Right lobe of liver (tissue), 6 donors: Measurements from ENCODE around the gene CCDC60. TPM values are rescaled to one million over a fixed set of nuclear protein-coding genes. Genes with fewer than 3 reads are reported as not detected.

Source experiments
- ATAC-seq, 4 donors: fragments of 200-7000 bp; cut with Tn5 transposase; one replicate each; pipeline ENCODE4 v1.9.1; 2020; ENCODE audit warnings: mild to moderate bottlenecking in 4 of 4, moderate library complexity in 4 of 4
- DNase-seq, 3 donors: peaks; one replicate each; pipeline ENCODE4 v3.0.0-alpha.2; 2020
- H3K27ac ChIP-seq, 3 donors: fragments of 200-600 bp; one replicate each; pipeline ENCODE4 v1.8.0; 2022
- H3K27me3 ChIP-seq, 2 donors: fragments of 200-600 bp; one replicate each; pipeline ENCODE4 v1.8.0; 2022
- H3K36me3 ChIP-seq, 4 donors: fragments of 200-600 bp; sonication (generic) in 1 of 4; one replicate each; pipeline versions ENCODE4 v1.5.1 to v1.8.0; 2017 to 2022; ENCODE audit warnings: control low read depth in 1 of 4
- H3K4me1 ChIP-seq, 4 donors: fragments of 200-600 bp; sonication (generic) in 1 of 4; one replicate each; pipeline versions ENCODE4 v1.5.1 to v1.8.0; 2017 to 2022; ENCODE audit warnings: control low read depth in 1 of 4
- H3K4me3 ChIP-seq, 3 donors: fragments of 200-600 bp; one replicate each; pipeline ENCODE4 v1.8.0; 2022
- H3K9me3 ChIP-seq, 4 donors: fragments of 200-600 bp; sonication (generic) in 1 of 4; one replicate each; pipeline versions ENCODE4 v1.5.1 to v1.8.0; 2017 to 2022; ENCODE audit warnings: control low read depth in 1 of 4
- CTCF ChIP-seq, 4 donors: fragments of 200-600 bp in 3 of 4; fragments of 450-650 bp in 1 of 4; IDR thresholded peaks; one replicate each; pipeline versions ENCODE4 v1.5.1 to v1.8.0; 2016 to 2022; ENCODE audit warnings: antibody characterized with exemption in 4 of 4, mild to moderate bottlenecking in 2 of 4
- POLR2A ChIP-seq: fragments of 450-650 bp; IDR thresholded peaks from one replicate; pipeline ENCODE4 v1.6.1; 2017; ENCODE audit warnings: antibody characterized with exemption, mild to moderate bottlenecking
- WGBS: methylation state at CpG from one replicate; pipeline ENCODE4 v1.1.6; 2018; ENCODE audit warnings: low coverage, low lambda C conversion rate; ENCODE audit not compliant: insufficient coverage; ENCODE audit errors: missing lambda C conversion rate; 5-methylcytosine and 5-hydroxymethylcytosine counted together
- intact Hi-C, 2 donors: fragments of 100-400 bp; cut with DNase I; formaldehyde crosslinking; loops; one replicate each; pipeline versions ENCODE4 v1.11.2 to v1.14.1; 2022
- total RNA-seq, 6 experiments: library from RNA; depleted of rRNA in 2 of 6; stranded (reverse); fragments of >200 nt in 2 of 6; fragmentation: NEBNext Ultra II Directional in 3 of 6; extraction: Animal tissue kit (Norgen Biotek cat#: 25700) in 3 of 6; gene quantifications; one replicate each; pipeline versions ENCODE4 v1.1.0 to v1.2.4, GENCODE V29; 2016 to 2023
- donor health status: DM: no; HTN: yes; CAD: no.
- donor health status: DM: no; HTN: no; CAD: no.
- donor health status: DM: no; HTN: no; CAD: no.
- donor health status: DM: no; HTN: yes; CAD: no.
- donor health status: DM: no; HTN: yes; CAD: no.

CCDC60 gene
- total RNA-seq, 6 experiments from 2014 or later = not detected

DNA sequence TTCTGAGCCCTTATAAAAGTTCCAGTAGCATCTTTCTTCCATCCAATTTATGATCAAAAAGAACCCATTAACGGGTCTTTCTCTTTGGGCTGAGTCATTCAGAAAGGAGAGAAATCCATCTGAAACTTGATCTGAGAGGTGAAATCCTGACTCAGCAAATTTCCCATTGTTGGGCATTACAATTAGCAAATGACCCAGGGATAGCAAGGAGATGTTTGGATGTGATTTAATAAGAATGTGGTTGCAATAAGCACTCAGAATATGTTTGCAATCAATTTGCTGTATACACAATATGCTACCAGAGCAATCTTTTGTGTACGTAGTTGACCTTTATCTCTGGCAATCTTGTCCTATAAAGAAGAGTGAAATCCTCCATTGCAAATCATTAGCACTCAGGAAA is 122.7 kb downstream of the CCDC60 start:
- H3K4me3 ChIP-seq = no peak overlapping the region
- 32% methylated on average over 2 of the region's 2 CpGs for WGBS
- intact Hi-C loops = no loop called here

GRCh38 chr12:119459481-119459880 is 125.0 kb downstream of the CCDC60 start:
- ATAC-seq (no peak), DNase-seq (no peak)
- Histone ChIP-seq H3K36me3 (no peaks in the 10 kb centered on the region), H3K4me3 (no peak overlapping the region), H3K27ac (no peak overlapping the region), H3K4me1 (no peaks in the 10 kb centered on the region), H3K27me3 (no peaks in the 10 kb centered on the region), H3K9me3 (no peaks in the 10 kb centered on the region)
- TF ChIP-seq CTCF (IDR thresholded peaks at IDR 0.05) = no peak
- no peak for TF ChIP-seq POLR2A
- intact Hi-C loops = no loop called here

More for the DNA sequence above, 122.7 kb downstream of the CCDC60 start:
- H3K27me3 ChIP-seq = no peaks in the 10 kb centered on the region
- ATAC-seq (no peak), DNase-seq (no peak)
- H3K27ac ChIP-seq = no peak overlapping the region
- H3K4me1 ChIP-seq = no peaks in the 10 kb centered on the region
- H3K9me3 ChIP-seq = no peaks in the 10 kb centered on the region
- no peaks in the 10 kb centered on the region for H3K36me3 ChIP-seq
- TF ChIP-seq POLR2A (no peak), CTCF (IDR thresholded peaks at IDR 0.05) (no peak)

DNA sequence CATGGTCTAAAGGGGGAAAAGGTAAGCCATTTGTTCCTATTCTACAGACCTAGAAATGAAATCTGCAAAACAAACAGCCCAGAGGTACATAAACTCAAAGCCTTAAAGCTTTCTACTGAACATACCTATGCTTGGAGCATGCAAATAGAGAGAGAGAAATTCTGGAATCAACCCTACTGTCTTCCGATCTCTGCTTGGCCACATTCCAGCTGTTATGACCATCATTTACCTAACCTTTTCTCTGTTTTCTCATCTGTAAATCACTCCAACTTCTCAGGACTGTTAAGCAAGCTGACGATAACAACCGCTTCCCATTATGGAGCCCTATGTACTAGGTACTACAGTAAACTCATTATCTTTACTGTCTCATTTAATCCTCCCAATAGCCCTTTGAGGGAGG is 126.3 kb downstream of the CCDC60 start:
- no peaks in the 10 kb centered on the region for H3K27me3 ChIP-seq
- H3K4me1 ChIP-seq = no peaks in the 10 kb centered on the region
- H3K9me3 ChIP-seq = no peaks in the 10 kb centered on the region
- intact Hi-C loops = no loop called here
- H3K36me3 ChIP-seq = no peaks in the 10 kb centered on the region
- H3K4me3 ChIP-seq = no peak overlapping the region
- no peak for ATAC-seq
- WGBS = 85% methylated on average over 3 of the region's 3 CpGs
- no peak overlapping the region for H3K27ac ChIP-seq
- TF ChIP-seq CTCF (IDR thresholded peaks at IDR 0.05) (no peak), POLR2A (no peak)
- no peak for DNase-seq

DNA sequence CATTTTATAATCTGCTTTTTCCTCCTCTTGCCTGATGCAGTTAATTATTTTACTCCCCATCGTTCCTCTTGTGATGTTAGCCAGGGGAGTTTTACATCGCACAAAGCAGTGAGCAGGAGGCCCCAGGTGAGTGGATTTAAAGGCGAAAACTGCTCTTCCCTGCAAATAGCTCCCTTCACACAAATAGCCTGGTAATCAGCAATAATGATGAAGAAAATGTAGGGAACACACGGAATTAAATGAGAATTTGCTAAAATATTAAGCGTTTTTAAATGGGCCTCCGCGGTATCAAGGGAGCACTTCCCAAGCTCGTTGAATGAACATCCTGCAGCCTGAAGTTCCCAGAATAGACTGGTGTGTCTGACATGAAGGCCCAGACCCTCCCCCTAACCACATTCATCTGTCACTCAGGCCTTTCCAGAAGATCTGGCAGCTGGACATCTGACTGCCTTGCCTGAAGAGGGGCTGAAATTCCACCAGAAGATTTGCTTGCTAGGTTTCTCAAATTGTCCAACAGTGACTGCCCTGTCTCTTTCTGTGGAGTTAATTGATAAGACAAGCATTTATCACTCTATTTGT is 127.2 kb downstream of the CCDC60 start:
- H3K27ac ChIP-seq = no peak overlapping the region
- DNase-seq = no peak
- no peaks in the 10 kb centered on the region for H3K36me3 ChIP-seq
- intact Hi-C loops = no loop called here
- 56% methylated on average over 8 of the region's 8 CpGs for WGBS
- H3K4me1 ChIP-seq = no peaks in the 10 kb centered on the region
- no peak overlapping the region for H3K4me3 ChIP-seq
- no peak for TF ChIP-seq CTCF (IDR thresholded peaks at IDR 0.05)
- TF ChIP-seq POLR2A = no peak
- H3K9me3 ChIP-seq = no peaks in the 10 kb centered on the region
- ATAC-seq = no peak
- H3K27me3 ChIP-seq = no peaks in the 10 kb centered on the region
